MM.1S (cell line): ENCODE measurements around the gene DUSP9.
"Not testable (repeated sequence)": the region's sequence is repeated elsewhere in the genome, so short reads cannot be mapped to it uniquely, and the experiment has no call there.

Experiments used
- DNase-seq: peaks from one replicate; pipeline ENCODE4 v3.0.0-alpha.2; 2015
- H2AFZ ChIP-seq: fragments of 300-600 bp; sonication (generic); 2 replicates; pipeline ENCODE4 v1.6.0; 2016; ENCODE audit warnings: antibody characterized with exemption, low read length
- H3F3A ChIP-seq: fragments of 300-600 bp; sonication (generic); 2 replicates; pipeline ENCODE4 v1.6.1; 2016; ENCODE audit warnings: mild to moderate bottlenecking, antibody characterized with exemption, low read length, moderate library complexity, mixed read lengths; ENCODE audit not compliant: insufficient read depth
- H3K27ac ChIP-seq: fragments of 300-600 bp; sonication (generic); 2 replicates; pipeline ENCODE4 v1.5.1; 2016; ENCODE audit warnings: mild to moderate bottlenecking, low read length
- H3K27me3 ChIP-seq: fragments of 300-600 bp; sonication (generic); replicated peaks from 2 replicates; pipeline ENCODE4 v1.6.0; 2016; ENCODE audit warnings: low read length; ENCODE audit not compliant: insufficient read depth
- H3K36me3 ChIP-seq: fragments of 300-600 bp; sonication (generic); replicated peaks from 2 replicates; pipeline ENCODE4 v1.6.1; 2016; ENCODE audit warnings: mild to moderate bottlenecking, low read length, mixed read lengths; ENCODE audit not compliant: insufficient read depth
- H3K4me1 ChIP-seq: fragments of 300-600 bp; sonication (generic); 2 replicates; pipeline ENCODE4 v1.6.1; 2016; ENCODE audit warnings: low read length, mixed read lengths
- H3K4me2 ChIP-seq: fragments of 300-600 bp; sonication (generic); 2 replicates; pipeline ENCODE4 v1.6.0; 2016; ENCODE audit warnings: low read depth, low read length
- H3K4me3 ChIP-seq: fragments of 300-600 bp; sonication (generic); 2 replicates; pipeline ENCODE4 v1.5.1; 2016; ENCODE audit warnings: low read length, mixed read lengths
- H3K79me2 ChIP-seq: fragments of 300-600 bp; sonication (generic); 2 replicates; pipeline ENCODE4 v1.6.1; 2016; ENCODE audit warnings: mixed run types, low read length, mixed read lengths
- H3K9ac ChIP-seq: fragments of 300-600 bp; sonication (generic); 2 replicates; pipeline ENCODE4 v1.6.1; 2016; ENCODE audit warnings: low read length, mixed read lengths
- H3K9me2 ChIP-seq: fragments of 300-600 bp; sonication (generic); replicated peaks from 2 replicates; pipeline ENCODE4 v1.6.1; 2016; ENCODE audit warnings: mild to moderate bottlenecking, low read length, mixed read lengths; ENCODE audit not compliant: insufficient read depth
- H3K9me3 ChIP-seq: fragments of 300-600 bp; sonication (generic); replicated peaks from 2 replicates; pipeline ENCODE4 v1.6.1; 2016; ENCODE audit warnings: mild to moderate bottlenecking, low read length, mixed read lengths; ENCODE audit not compliant: insufficient read depth
- H4K20me1 ChIP-seq: fragments of 300-600 bp; sonication (generic); 2 replicates; pipeline ENCODE4 v1.6.1; 2016; ENCODE audit warnings: mild to moderate bottlenecking, low read length, moderate library complexity, mixed read lengths; ENCODE audit not compliant: insufficient read depth
- CTCF ChIP-seq: fragments of 300-600 bp; sonication (generic); IDR thresholded peaks from 2 replicates; pipeline ENCODE4 v1.5.1; 2016; ENCODE audit warnings: antibody characterized with exemption, low read length, mixed read lengths
- EZH2 ChIP-seq: fragments of 300-600 bp; sonication (generic); optimal IDR thresholded peaks from 2 replicates; pipeline ENCODE3; 2017; ENCODE audit warnings: low read depth, mild to moderate bottlenecking, antibody characterized with exemption, low read length, mixed read lengths
- EZH2phosphoT487 ChIP-seq: fragments of 300-600 bp; sonication (generic); IDR thresholded peaks from 2 replicates; pipeline ENCODE4 v1.6.1; 2018; ENCODE audit warnings: antibody characterized with exemption, low read length

Gene DUSP9

GRCh38 chrX:153692003-153692402 is 45.0 kb downstream of the DUSP9 start:
- no peak overlapping the region for H2AFZ ChIP-seq
- H3F3A ChIP-seq: no peaks in the 10 kb centered on the region
- TF ChIP-seq CTCF (no peak), EZH2 (no peak), EZH2phosphoT487 (no peak)
- no peaks in the 10 kb centered on the region for H4K20me1 ChIP-seq
- H3K36me3 ChIP-seq: no peaks in the 10 kb centered on the region
- H3K9me3 ChIP-seq: no peaks in the 10 kb centered on the region
- H3K4me3 ChIP-seq: no peak overlapping the region
- no peaks in the 10 kb centered on the region for H3K9me2 ChIP-seq
- no peaks in the 10 kb centered on the region for H3K4me1 ChIP-seq
- no peak overlapping the region for H3K9ac ChIP-seq
- H3K27me3 ChIP-seq: no peaks in the 10 kb centered on the region
- H3K27ac ChIP-seq: no peak overlapping the region
- H3K4me2 ChIP-seq: no peak overlapping the region
- DNase-seq: no peak
- no peaks in the 10 kb centered on the region for H3K79me2 ChIP-seq

GRCh38 chrX:153692611-153693156 is 45.7 kb downstream of the DUSP9 start:
- H3K9me2 ChIP-seq: no peaks in the 10 kb centered on the region
- H3K27me3 ChIP-seq: no peaks in the 10 kb centered on the region
- H3K4me2 ChIP-seq: no peak overlapping the region
- no peak overlapping the region for H3K27ac ChIP-seq
- no peaks in the 10 kb centered on the region for H4K20me1 ChIP-seq
- no peaks in the 10 kb centered on the region for H3K4me1 ChIP-seq
- no peak overlapping the region for H3K9ac ChIP-seq
- no peak overlapping the region for H2AFZ ChIP-seq
- no peaks in the 10 kb centered on the region for H3F3A ChIP-seq
- H3K9me3 ChIP-seq: no peaks in the 10 kb centered on the region
- no peak overlapping the region for H3K4me3 ChIP-seq
- no peak for TF ChIP-seq CTCF
- no peak for TF ChIP-seq EZH2
- TF ChIP-seq EZH2phosphoT487: no peak
- no peaks in the 10 kb centered on the region for H3K36me3 ChIP-seq
- DNase-seq: no peak
- H3K79me2 ChIP-seq: no peaks in the 10 kb centered on the region

- H3K27ac ChIP-seq: no peak overlapping the region
- no peak for DNase-seq
- no peaks in the 10 kb centered on the region for H3K79me2 ChIP-seq
- TF ChIP-seq EZH2phosphoT487 (no peak), EZH2 (no peak)
- no peaks in the 10 kb centered on the region for H3F3A ChIP-seq
- no peak overlapping the region for H2AFZ ChIP-seq
- no peak overlapping the region for H3K9ac ChIP-seq
- no peaks in the 10 kb centered on the region for H4K20me1 ChIP-seq
- H3K4me3 ChIP-seq: no peak overlapping the region
- no peaks in the 10 kb centered on the region for H3K4me1 ChIP-seq
- H3K4me2 ChIP-seq: no peak overlapping the region
- no peaks in the 10 kb centered on the region for H3K27me3 ChIP-seq
- no peaks in the 10 kb centered on the region for H3K9me2 ChIP-seq
- no peaks in the 10 kb centered on the region for H3K36me3 ChIP-seq
- no peaks in the 10 kb centered on the region for H3K9me3 ChIP-seq
Measured at GRCh38 chrX:153693216-153694086, 46.4 kb downstream of the DUSP9 start.

- H3K4me1 ChIP-seq, H2AFZ ChIP-seq, H3K27me3 ChIP-seq, H4K20me1 ChIP-seq, H3K9me2 ChIP-seq, H3K9ac ChIP-seq, DNase-seq, H3F3A ChIP-seq, H3K4me2 ChIP-seq, H3K79me2 ChIP-seq, H3K36me3 ChIP-seq, H3K27ac ChIP-seq, H3K4me3 ChIP-seq, H3K9me3 ChIP-seq: not testable (repeated sequence)
Measured at GRCh38 chrX:153694256-153694655, 47.3 kb downstream of the DUSP9 start.
